NB4 (cell line): ENCODE results near the gene VEPH1.

Experiments used
- DNase-seq: peaks from one replicate; pipeline ENCODE4 v3.0.0; 2010; ENCODE audit warnings: low read depth
- H3K4me3 ChIP-seq: one replicate; pipeline ENCODE4 v1.5.1; 2011; ENCODE audit warnings: mild to moderate bottlenecking, low read depth, low read length, moderate library complexity
- MYC ChIP-seq: IDR thresholded peaks from 2 replicates; pipeline ENCODE4 v1.6.1; 2011; ENCODE audit warnings: low read depth, low read length
- POLR2A ChIP-seq: IDR thresholded peaks from 2 replicates; pipeline ENCODE4 v1.6.1; 2011; ENCODE audit warnings: mild to moderate bottlenecking; ENCODE audit not compliant: insufficient read length; ENCODE audit errors: extremely low read depth
- TF ChIP-seq, protein P1 (sequence below): IDR thresholded peaks from one replicate; pipeline ENCODE4 v1.5.1; 2012; ENCODE audit warnings: low read depth, low read length
- TF ChIP-seq, protein P2 (sequence below): IDR thresholded peaks from 2 replicates; pipeline ENCODE4 v1.6.1; 2011; ENCODE audit warnings: low read depth, low read length

The VEPH1 gene

DNA sequence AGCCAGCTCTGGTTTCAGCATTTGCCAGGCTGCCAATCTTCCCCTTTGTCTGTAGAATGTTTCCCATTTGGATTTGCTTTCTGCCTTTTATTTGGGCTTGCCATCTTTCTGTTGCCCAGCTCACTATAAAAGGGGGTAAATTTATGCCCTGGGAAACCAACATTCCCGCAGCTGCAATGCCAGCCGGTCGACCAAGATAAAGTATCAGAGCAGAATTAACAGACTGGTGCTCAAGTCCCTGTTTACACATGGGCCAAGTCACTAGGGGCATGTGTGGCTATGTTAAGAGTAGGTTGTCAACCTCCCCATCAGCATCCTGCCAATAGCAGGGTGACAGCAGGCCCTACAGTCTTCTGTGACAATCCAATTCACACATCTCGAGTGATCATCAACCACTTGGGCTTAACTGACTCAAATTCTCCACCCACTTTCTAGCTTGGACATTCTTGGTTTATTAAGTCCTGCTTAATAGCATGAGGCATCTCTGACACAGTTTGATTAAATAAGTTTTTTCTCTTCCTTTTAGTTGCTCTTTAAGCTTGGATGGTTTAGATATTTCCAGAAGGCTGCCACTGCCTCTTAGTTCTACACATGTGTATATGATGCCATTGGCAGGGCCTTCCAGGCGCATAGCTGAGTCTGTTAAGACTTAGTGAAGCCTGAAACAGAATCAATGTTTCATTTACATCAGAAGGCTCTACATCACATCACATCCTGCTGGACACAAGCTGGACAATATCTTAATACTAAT lies 24.1 kb upstream of the VEPH1 start:
- no peak for TF ChIP-seq POLR2A
- no peak for TF ChIP-seq MYC
- TF ChIP-seq, protein P1, sequence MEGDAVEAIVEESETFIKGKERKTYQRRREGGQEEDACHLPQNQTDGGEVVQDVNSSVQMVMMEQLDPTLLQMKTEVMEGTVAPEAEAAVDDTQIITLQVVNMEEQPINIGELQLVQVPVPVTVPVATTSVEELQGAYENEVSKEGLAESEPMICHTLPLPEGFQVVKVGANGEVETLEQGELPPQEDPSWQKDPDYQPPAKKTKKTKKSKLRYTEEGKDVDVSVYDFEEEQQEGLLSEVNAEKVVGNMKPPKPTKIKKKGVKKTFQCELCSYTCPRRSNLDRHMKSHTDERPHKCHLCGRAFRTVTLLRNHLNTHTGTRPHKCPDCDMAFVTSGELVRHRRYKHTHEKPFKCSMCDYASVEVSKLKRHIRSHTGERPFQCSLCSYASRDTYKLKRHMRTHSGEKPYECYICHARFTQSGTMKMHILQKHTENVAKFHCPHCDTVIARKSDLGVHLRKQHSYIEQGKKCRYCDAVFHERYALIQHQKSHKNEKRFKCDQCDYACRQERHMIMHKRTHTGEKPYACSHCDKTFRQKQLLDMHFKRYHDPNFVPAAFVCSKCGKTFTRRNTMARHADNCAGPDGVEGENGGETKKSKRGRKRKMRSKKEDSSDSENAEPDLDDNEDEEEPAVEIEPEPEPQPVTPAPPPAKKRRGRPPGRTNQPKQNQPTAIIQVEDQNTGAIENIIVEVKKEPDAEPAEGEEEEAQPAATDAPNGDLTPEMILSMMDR, result no peak
- TF ChIP-seq, protein P2, sequence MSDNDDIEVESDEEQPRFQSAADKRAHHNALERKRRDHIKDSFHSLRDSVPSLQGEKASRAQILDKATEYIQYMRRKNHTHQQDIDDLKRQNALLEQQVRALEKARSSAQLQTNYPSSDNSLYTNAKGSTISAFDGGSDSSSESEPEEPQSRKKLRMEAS, result no peak
- no peak for DNase-seq
- no peak overlapping the region for H3K4me3 ChIP-seq

DNA sequence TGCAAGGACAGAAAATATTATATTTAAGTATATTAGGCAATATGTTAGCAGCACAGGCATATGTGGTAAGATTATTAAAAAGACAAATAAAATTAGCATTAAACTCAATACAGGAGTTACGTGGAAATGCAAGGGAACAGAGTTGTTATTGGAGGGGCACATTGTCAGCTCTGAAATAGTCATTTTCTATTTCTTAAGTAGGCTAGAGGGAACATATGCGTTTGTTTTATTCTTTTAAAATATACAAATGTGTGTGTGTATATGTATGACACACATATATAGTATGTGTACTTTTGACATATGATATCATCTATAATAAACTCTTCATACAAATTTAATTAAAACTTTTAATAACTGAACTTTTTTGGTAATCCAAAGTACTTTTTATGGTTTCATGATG lies 22.8 kb upstream of the VEPH1 start:
- no peak for DNase-seq
- TF ChIP-seq POLR2A, result no peak
- TF ChIP-seq, protein P2, result no peak
- no peak for TF ChIP-seq MYC
- H3K4me3 ChIP-seq, result no peak overlapping the region

DNA sequence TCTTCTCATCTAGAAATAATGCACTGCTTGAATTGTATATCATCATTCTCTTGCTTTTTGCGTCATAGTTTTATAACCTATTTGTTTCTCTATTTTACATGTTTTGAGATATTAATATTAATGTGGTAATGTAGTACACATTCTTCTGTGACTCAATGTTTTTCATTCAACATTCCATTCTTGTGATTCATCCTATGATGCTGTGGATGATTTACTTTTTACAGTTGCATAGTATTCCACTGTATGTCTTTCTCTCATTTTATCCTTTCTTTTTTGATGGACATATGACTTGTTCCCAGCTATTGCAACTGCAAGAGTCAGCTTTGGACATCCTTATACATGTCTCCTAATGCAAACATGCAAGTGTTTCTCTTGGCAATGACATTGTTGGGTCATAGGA lies 20.6 kb upstream of the VEPH1 start:
- H3K4me3 ChIP-seq, result no peak overlapping the region
- no peak for DNase-seq
- no peak for TF ChIP-seq POLR2A

DNA sequence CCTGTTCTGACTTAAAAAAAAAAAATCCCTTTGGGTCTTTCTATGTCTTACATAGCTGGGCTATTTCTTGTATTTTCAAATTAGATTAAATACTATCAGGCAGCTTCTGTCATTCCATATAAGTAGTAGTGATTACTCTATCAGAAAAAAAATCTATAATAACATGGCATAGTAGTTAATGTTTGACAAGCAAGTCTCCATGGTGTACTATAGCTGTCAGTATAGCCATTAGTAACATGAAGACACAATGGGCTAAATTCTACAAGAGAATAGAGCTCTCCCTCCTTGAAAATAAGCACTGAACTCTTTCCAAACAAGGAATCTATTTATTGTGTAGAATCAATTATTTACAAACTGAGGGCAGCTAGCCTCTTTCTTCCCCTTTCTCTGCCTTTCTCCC lies 19.4 kb upstream of the VEPH1 start:
- no peak overlapping the region for H3K4me3 ChIP-seq
- DNase-seq, result no peak
- TF ChIP-seq, protein P2, result no peak
- no peak for TF ChIP-seq POLR2A

DNA sequence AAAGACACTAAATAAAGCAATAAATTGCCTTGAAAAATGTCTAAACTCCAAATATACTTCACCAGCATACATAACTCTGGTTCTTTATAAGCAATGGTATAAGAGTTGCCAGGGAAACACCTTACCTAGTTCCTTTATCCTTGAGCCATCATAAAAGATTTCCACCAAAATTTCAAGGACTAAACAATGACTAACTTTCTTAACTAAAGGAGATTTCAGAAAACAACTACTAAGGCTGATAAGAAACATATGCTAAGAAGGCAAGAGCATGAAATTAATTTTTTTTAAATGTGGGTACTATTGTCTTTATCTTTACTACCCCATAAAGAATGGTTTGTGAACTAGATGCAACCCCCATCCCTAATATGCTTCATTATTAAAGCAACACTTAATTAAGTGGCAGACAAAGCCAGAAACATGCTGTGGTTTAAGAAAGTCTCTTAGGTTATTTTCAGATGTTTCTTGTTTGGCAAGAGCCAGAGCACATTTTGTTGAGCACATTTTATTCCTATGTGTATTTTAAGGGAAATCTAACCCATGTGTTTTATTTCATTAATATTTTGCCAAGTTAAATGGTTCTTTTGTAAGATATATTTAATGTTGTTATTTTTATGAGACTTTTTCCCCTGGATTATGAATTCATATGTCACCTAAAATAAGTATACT lies 17.4 kb upstream of the VEPH1 start:
- no peak overlapping the region for H3K4me3 ChIP-seq
- no peak for TF ChIP-seq MYC
- TF ChIP-seq, protein P2, result no peak
- TF ChIP-seq POLR2A, result no peak
- no peak for DNase-seq

DNA sequence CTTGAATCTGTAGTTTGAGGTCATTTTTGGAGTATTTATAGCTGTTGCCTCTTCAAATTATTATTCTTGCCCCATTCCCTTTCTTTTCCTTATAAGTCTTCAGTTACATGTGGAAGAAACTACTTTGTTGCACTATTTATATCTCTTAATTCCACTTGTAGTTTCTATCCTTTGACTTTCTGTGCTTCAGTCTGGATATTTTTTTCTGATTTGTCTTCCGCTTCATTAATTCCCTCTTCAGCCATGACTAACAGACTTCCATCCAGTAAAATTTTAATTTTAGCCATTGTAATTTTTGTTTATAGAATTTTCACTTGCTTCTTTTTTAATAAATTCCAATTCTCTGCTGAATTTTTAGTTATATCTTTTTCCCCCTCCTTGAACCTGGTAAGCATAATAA lies 15.7 kb upstream of the VEPH1 start:
- H3K4me3 ChIP-seq, result no peak overlapping the region
- no peak for DNase-seq
- TF ChIP-seq, protein P1, result no peak
- TF ChIP-seq MYC (no peak), POLR2A (no peak)
- TF ChIP-seq, protein P2, result no peak

DNA sequence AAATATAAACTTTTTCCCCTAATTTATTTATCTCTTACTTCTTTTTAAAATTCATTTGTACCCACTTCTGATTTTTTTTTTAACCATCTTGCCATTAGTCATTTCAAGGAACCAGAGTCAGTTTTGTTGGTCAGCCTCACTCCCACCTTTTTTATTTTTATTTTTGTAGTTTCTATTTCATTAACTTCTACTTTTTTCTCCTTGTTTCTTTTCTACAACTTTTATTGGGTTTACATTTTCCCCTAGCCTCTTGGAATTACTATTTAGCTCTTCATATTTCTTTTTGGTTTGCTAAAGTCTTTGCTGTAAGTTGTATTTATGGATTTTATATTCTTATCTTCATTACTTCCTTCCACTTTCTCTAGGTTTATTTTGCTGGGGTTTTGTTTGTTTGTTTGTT lies 13.7 kb upstream of the VEPH1 start:
- TF ChIP-seq MYC (no peak), POLR2A (no peak)
- TF ChIP-seq, protein P1, result no peak
- TF ChIP-seq, protein P2, result no peak
- DNase-seq, result no peak
- H3K4me3 ChIP-seq, result no peak overlapping the region
